Measurements from ENCODE around the gene LDLRAD3. TPM values are rescaled to one million over a fixed set of nuclear protein-coding genes. Genes with fewer than 3 reads are reported as not detected.

Gene LDLRAD3
- total and polyA plus RNA-seq, 3 experiments from 2014 or later = 0.09 to 0.44 TPM; not detected in 1

DNA sequence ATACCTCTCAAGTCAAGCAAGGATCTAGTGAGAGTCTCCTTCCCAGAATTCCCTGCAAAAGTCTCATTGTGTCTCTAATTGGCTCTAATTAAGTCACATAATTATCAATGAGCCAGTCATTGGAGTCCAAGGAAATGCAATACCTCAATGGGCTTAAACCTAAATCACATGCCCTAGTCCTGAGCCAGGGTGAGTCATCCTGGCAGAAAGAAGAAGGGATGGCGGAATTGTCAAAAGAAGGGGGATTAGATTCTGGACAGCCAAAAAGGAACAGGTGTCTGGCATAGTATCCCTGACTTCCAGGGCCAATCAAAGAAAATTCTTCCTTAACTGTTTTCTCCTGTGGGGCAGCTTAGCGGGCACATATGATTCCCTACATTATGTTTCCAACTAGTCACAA is 25.1 kb upstream of the LDLRAD3 start:
- Mint-ChIP-seq H3K36me3 (no peaks in the 10 kb centered on the region), H3K4me3 (no peak overlapping the region), H3K27me3 (peaks cover 18 to 33% of the 10 kb centered on the region in 2 donors), H3K9me3 (no peaks in the 10 kb centered on the region), H3K27ac (no peak overlapping the region), H3K4me1 (peaks cover 0 to 3% (median 0%) of the 10 kb centered on the region in 3 donors)
- H3K4me3 ChIP-seq (ENCODE audit: low read length) = no peak overlapping the region
- no peaks in the 10 kb centered on the region for H3K27me3 ChIP-seq (ENCODE audit: insufficient read depth, low read length, poor library complexity, severe bottlenecking)
- no peak for DNase-seq
- H3K36me3 ChIP-seq (ENCODE audit: insufficient read depth, low read length) = no peaks in the 10 kb centered on the region
- H3K9me3 ChIP-seq (ENCODE audit: low read length) = no peaks in the 10 kb centered on the region
- no peaks in the 10 kb centered on the region for H3K4me1 ChIP-seq (ENCODE audit: insufficient read depth, low read length)
- ChIA-PET POLR2A (no interaction called here), CTCF (interaction anchor here (1.2 kb wide), 1 partner anchor 97 kb away, joined by 3 read pairs; no protein-coding TSS in a partner anchor)
- H3K27ac ChIP-seq (ENCODE audit: low read depth, low read length) = no peak overlapping the region

DNA sequence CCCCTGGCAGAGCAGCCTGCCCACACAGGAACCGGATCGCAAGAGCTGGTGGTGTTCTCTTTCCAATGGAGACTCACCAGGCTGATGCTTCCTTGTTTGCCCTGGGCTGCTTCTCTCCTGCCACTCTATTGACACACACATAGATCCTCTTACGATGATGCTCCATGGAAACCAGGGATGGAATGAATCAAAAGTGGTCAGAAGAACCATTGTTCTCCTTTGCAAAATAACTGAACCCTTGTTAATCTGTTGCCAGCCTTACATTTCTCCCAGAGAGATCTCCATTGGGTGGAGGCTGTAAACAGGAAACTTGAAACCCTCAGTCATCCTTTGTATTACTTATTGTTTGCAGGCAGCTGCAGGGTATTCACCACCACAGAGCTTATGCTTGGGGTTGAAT is 24.6 kb upstream of the LDLRAD3 start:
- Mint-ChIP-seq H3K9me3 (no peaks in the 10 kb centered on the region), H3K4me3 (no peak overlapping the region), H3K27ac (no peak overlapping the region), H3K36me3 (no peaks in the 10 kb centered on the region), H3K27me3 (peaks cover 13 to 28% of the 10 kb centered on the region in 2 donors), H3K4me1 (peaks cover 0 to 3% (median 0%) of the 10 kb centered on the region in 3 donors)
- Histone ChIP-seq H3K9me3 (ENCODE audit: low read length) (no peaks in the 10 kb centered on the region), H3K4me1 (ENCODE audit: insufficient read depth, low read length) (no peaks in the 10 kb centered on the region), H3K27me3 (ENCODE audit: insufficient read depth, low read length, poor library complexity, severe bottlenecking) (no peaks in the 10 kb centered on the region), H3K36me3 (ENCODE audit: insufficient read depth, low read length) (no peaks in the 10 kb centered on the region), H3K4me3 (ENCODE audit: low read length) (no peak overlapping the region), H3K27ac (ENCODE audit: low read depth, low read length) (no peak overlapping the region)
- POLR2A ChIA-PET = no interaction called here
- DNase-seq = no peak
- CTCF ChIA-PET = interaction anchor here (1.2 kb wide), 1 partner anchor 97 kb away, joined by 3 read pairs; no protein-coding TSS in a partner anchor

DNA sequence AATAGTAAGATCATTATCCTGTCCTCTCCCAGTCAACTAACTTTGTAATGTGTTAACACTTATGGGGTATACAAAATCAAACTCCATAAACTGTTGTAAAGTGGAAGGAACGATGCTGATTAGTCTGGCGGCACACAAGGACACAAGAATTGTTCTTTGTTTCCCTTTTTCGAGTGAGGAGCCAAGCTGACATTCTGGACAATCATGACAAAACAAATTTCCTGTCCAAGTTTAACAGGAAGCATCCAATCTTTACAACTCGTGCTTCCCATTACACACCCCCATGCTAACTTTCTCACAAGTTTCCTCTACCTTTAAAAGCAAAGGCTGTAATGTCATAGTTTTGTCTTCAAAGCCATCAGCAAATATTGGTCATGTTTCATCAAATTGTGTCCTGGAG is 20.4 kb upstream of the LDLRAD3 start:
- H3K4me1 ChIP-seq (ENCODE audit: insufficient read depth, low read length) = no peaks in the 10 kb centered on the region
- H3K27me3 ChIP-seq (ENCODE audit: insufficient read depth, low read length, poor library complexity, severe bottlenecking) = no peaks in the 10 kb centered on the region
- no peak overlapping the region for H3K4me3 Mint-ChIP-seq
- H3K27me3 Mint-ChIP-seq = peaks cover 4 to 16% of the 10 kb centered on the region in 2 donors
- no peaks in the 10 kb centered on the region for H3K36me3 Mint-ChIP-seq
- no peak for DNase-seq
- no peak overlapping the region for H3K4me3 ChIP-seq (ENCODE audit: low read length)
- no peaks in the 10 kb centered on the region for H3K36me3 ChIP-seq (ENCODE audit: insufficient read depth, low read length)
- H3K27ac Mint-ChIP-seq = no peak overlapping the region
- no peaks in the 10 kb centered on the region for H3K9me3 Mint-ChIP-seq
- POLR2A ChIA-PET = no interaction called here
- H3K4me1 Mint-ChIP-seq = no peaks in the 10 kb centered on the region
- CTCF ChIA-PET = no interaction called here
- no peaks in the 10 kb centered on the region for H3K9me3 ChIP-seq (ENCODE audit: low read length)
- H3K27ac ChIP-seq (ENCODE audit: low read depth, low read length) = no peak overlapping the region

DNA sequence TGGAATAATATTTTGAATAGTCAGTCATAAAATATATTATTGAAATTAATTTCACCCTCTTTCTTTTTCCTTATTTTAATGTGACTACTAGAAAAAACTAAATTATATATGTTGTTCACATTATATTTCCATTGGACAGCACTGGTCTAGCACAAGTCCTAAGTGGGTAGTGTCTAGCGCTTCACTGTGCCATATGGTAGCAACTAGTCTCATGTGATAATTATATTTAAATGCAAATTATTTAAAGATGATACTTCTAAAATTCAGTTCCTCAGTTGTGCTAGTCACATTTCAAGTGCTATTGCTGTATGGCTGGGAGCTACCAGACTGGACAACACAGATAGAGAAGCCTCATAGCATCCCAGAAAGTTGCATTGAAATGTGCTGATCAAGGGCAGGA is 19.1 kb upstream of the LDLRAD3 start:
- no peaks in the 10 kb centered on the region for H3K36me3 ChIP-seq (ENCODE audit: insufficient read depth, low read length)
- no peaks in the 10 kb centered on the region for H3K27me3 ChIP-seq (ENCODE audit: insufficient read depth, low read length, poor library complexity, severe bottlenecking)
- H3K27ac ChIP-seq (ENCODE audit: low read depth, low read length) = no peak overlapping the region
- ChIA-PET POLR2A (no interaction called here), CTCF (no interaction called here)
- no peaks in the 10 kb centered on the region for H3K9me3 ChIP-seq (ENCODE audit: low read length)
- Mint-ChIP-seq H3K9me3 (no peaks in the 10 kb centered on the region), H3K4me3 (no peak overlapping the region), H3K4me1 (no peaks in the 10 kb centered on the region), H3K27ac (no peak overlapping the region), H3K36me3 (no peaks in the 10 kb centered on the region), H3K27me3 (peaks cover 4 to 17% of the 10 kb centered on the region in 2 donors)
- no peak overlapping the region for H3K4me3 ChIP-seq (ENCODE audit: low read length)
- DNase-seq = no peak
- H3K4me1 ChIP-seq (ENCODE audit: insufficient read depth, low read length) = no peaks in the 10 kb centered on the region

DNA sequence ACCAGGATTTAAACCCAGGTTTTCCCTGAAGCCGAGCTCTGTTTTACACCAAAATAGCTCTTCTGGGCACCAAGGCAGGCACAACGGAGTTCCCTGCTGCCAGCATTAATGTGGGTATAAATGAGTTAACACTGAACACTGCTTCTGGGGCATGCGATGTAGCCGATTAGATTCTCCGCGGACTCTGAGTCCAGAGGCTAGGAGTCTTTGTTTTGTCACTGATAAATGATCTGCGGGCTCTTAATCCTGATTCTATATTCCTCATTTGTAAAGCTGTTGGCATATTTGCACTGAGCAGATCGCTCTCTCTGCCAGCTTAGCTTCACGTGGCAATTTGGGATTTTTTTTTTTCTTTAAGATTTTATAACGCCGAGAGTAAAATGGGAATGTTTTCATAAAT is 16.8 kb upstream of the LDLRAD3 start:
- no peaks in the 10 kb centered on the region for H3K4me1 Mint-ChIP-seq
- H3K27me3 Mint-ChIP-seq = peaks cover 9 to 24% of the 10 kb centered on the region in 2 donors
- Histone ChIP-seq H3K27ac (ENCODE audit: low read depth, low read length) (no peak overlapping the region), H3K9me3 (ENCODE audit: low read length) (no peaks in the 10 kb centered on the region), H3K27me3 (ENCODE audit: insufficient read depth, low read length, poor library complexity, severe bottlenecking) (no peaks in the 10 kb centered on the region), H3K36me3 (ENCODE audit: insufficient read depth, low read length) (no peaks in the 10 kb centered on the region), H3K4me3 (ENCODE audit: low read length) (no peak overlapping the region), H3K4me1 (ENCODE audit: insufficient read depth, low read length) (no peaks in the 10 kb centered on the region)
- H3K27ac Mint-ChIP-seq = no peak overlapping the region
- peaks cover 0 to 2% (median 0%) of the 10 kb centered on the region in 5 donors for H3K9me3 Mint-ChIP-seq
- no peaks in the 10 kb centered on the region for H3K36me3 Mint-ChIP-seq
- no peak overlapping the region for H3K4me3 Mint-ChIP-seq
- POLR2A ChIA-PET = no interaction called here
- DNase-seq = no peak
- CTCF ChIA-PET = no interaction called here

DNA sequence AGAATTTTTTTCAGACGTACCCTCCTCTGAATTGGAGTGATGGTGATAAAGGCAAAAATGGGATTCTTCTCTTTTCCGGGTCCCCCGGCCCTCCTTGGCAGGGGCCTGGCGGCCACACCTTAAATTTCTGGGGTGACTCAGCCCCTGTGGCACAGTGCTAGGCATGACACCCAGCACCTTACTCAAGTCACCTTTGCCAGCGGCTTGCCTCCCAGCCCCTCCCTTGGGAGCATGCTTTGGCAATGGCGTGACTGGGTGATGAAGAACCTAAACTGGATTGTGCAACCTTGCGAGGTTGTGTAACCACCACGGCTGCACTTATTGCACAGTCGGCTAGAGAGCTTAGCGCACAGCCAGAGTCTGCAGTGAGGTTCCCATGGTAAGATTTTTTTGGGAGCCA is 16.2 kb upstream of the LDLRAD3 start:
- Histone ChIP-seq H3K27me3 (ENCODE audit: insufficient read depth, low read length, poor library complexity, severe bottlenecking) (no peaks in the 10 kb centered on the region), H3K4me1 (ENCODE audit: insufficient read depth, low read length) (no peaks in the 10 kb centered on the region), H3K9me3 (ENCODE audit: low read length) (no peaks in the 10 kb centered on the region), H3K36me3 (ENCODE audit: insufficient read depth, low read length) (no peaks in the 10 kb centered on the region), H3K27ac (ENCODE audit: low read depth, low read length) (no peak overlapping the region), H3K4me3 (ENCODE audit: low read length) (no peak overlapping the region)
- no peak for DNase-seq
- Mint-ChIP-seq H3K27me3 (peaks cover 11 to 27% of the 10 kb centered on the region in 2 donors), H3K4me1 (no peaks in the 10 kb centered on the region), H3K27ac (no peak overlapping the region), H3K4me3 (no peak overlapping the region), H3K36me3 (no peaks in the 10 kb centered on the region), H3K9me3 (peaks cover 0 to 2% (median 0%) of the 10 kb centered on the region in 5 donors)
- ChIA-PET POLR2A (no interaction called here), CTCF (no interaction called here)

DNA sequence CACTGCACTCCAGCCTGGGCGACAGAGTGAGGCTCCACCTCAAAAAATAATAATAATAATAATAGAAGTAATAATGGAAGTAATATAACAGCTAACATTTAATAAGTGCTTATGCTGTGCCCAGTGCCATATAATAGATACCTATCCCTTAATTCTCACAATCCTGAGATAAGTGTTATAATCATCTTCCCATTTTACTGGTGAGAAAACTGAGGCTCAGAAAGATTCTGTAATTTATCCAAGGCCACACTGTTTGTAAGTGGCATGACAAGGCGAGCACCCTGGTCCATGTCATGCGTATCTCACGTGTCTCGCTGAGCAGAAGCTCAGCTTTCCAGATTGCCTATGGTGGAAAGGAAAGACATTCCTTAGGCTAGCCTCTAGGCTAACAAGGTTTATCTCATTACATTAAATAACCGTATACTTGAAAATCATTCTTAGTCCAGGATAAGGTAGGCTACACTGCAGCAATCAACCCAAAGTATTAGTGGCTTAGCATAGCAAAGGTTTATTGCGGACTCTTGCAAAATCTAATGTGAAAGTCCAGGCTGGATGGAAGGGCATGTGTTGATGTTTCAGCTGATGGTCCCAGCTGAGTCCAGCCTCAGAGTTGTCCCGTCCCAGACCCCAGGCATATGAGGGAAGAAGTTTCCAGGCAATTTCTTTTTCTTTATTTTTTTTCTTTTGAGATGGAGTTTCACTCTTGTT is 15.0 kb upstream of the LDLRAD3 start:
- DNase-seq = no peak
- CTCF ChIA-PET = no interaction called here
- POLR2A ChIA-PET = no interaction called here
- Mint-ChIP-seq H3K4me1 (no peaks in the 10 kb centered on the region), H3K4me3 (no peak overlapping the region), H3K9me3 (peaks cover 0 to 2% (median 0%) of the 10 kb centered on the region in 5 donors), H3K36me3 (no peaks in the 10 kb centered on the region), H3K27me3 (peaks cover 11 to 33% of the 10 kb centered on the region in 2 donors), H3K27ac (no peak overlapping the region)
- H3K9me3 ChIP-seq (ENCODE audit: low read length) = no peaks in the 10 kb centered on the region
- H3K27me3 ChIP-seq (ENCODE audit: insufficient read depth, low read length, poor library complexity, severe bottlenecking) = no peaks in the 10 kb centered on the region
- no peak overlapping the region for H3K27ac ChIP-seq (ENCODE audit: low read depth, low read length)
- H3K4me3 ChIP-seq (ENCODE audit: low read length) = no peak overlapping the region
- H3K4me1 ChIP-seq (ENCODE audit: insufficient read depth, low read length) = no peaks in the 10 kb centered on the region
- no peaks in the 10 kb centered on the region for H3K36me3 ChIP-seq (ENCODE audit: insufficient read depth, low read length)

DNA sequence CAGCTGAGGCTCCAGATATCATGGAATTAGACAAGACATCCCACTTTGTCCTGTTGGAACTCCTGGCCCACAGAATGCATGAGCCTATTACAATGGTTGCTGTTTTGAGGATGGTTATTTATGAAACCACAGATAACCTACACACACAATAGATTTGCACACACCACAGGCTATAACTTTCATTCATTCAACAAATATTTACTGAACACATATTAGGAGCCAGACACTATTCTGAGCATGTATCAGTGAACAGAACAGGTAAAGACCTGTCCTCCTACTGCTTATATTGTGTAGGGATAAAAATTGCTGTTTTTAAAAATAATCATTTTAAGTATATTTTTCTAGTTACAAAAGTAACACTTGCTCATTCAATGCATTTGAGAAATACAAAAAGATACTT is 13.4 kb upstream of the LDLRAD3 start:
- ChIA-PET POLR2A (no interaction called here), CTCF (no interaction called here)
- H3K4me1 Mint-ChIP-seq = no peaks in the 10 kb centered on the region
- H3K36me3 Mint-ChIP-seq = no peaks in the 10 kb centered on the region
- H3K4me3 ChIP-seq (ENCODE audit: low read length) = no peak overlapping the region
- H3K9me3 ChIP-seq (ENCODE audit: low read length) = no peaks in the 10 kb centered on the region
- no peak overlapping the region for H3K27ac ChIP-seq (ENCODE audit: low read depth, low read length)
- peaks cover 11 to 44% of the 10 kb centered on the region in 2 donors for H3K27me3 Mint-ChIP-seq
- H3K36me3 ChIP-seq (ENCODE audit: insufficient read depth, low read length) = no peaks in the 10 kb centered on the region
- DNase-seq = no peak
- no peak overlapping the region for H3K4me3 Mint-ChIP-seq
- no peaks in the 10 kb centered on the region for H3K27me3 ChIP-seq (ENCODE audit: insufficient read depth, low read length, poor library complexity, severe bottlenecking)
- H3K27ac Mint-ChIP-seq = no peak overlapping the region
- H3K9me3 Mint-ChIP-seq = peaks cover 0 to 2% (median 0%) of the 10 kb centered on the region in 5 donors
- no peaks in the 10 kb centered on the region for H3K4me1 ChIP-seq (ENCODE audit: insufficient read depth, low read length)
